Lung (tissue), 12 donors: ENCODE data around the gene DNAJB11. TPM values are rescaled to one million over a fixed set of nuclear protein-coding genes. Genes with fewer than 3 reads are reported as not detected.
A peak's percentile ranks its signal among the peaks of the same experiment; 100 is the strongest.

Experiments used
- ATAC-seq: fragments of 200-7000 bp; cut with Tn5 transposase; one replicate; pipeline ENCODE4 v1.9.1; 2020; ENCODE audit warnings: moderate number of reproducible peaks; ENCODE audit not compliant: insufficient read depth, low FRiP score
- DNase-seq, 3 donors: peaks; one replicate each; pipeline ENCODE4 v3.0.0-alpha.2; 2013 to 2017
- H3K27ac ChIP-seq, 2 donors: one replicate each; pipeline ENCODE4 v1.5.1; 2013; ENCODE audit warnings: mild to moderate bottlenecking in 2 of 2, moderate library complexity in 2 of 2, control low read depth in 1 of 2, inconsistent platforms in 1 of 2, low read depth in 1 of 2, low read length in 1 of 2
- H3K27me3 ChIP-seq, 3 donors: one replicate each; pipeline ENCODE4 v1.5.1; 2013; ENCODE audit warnings: low read length in 2 of 3; ENCODE audit not compliant: control insufficient read depth in 3 of 3, insufficient read depth in 3 of 3
- H3K36me3 ChIP-seq, 4 donors: one replicate each; pipeline ENCODE4 v1.5.1; 2013; ENCODE audit warnings: low read length in 4 of 4, mild to moderate bottlenecking in 1 of 4, moderate library complexity in 1 of 4; ENCODE audit not compliant: control insufficient read depth in 4 of 4, insufficient read depth in 4 of 4
- H3K4me1 ChIP-seq, 5 donors: one replicate each; pipeline ENCODE4 v1.5.1; 2013; ENCODE audit warnings: low read length in 5 of 5, mild to moderate bottlenecking in 2 of 5, moderate library complexity in 1 of 5; ENCODE audit not compliant: control insufficient read depth in 5 of 5, insufficient read depth in 5 of 5
- H3K4me3 ChIP-seq: one replicate; pipeline ENCODE4 v1.5.1; 2013; ENCODE audit warnings: mild to moderate bottlenecking, control low read depth, moderate library complexity
- H3K9ac ChIP-seq, 2 donors: one replicate each; pipeline ENCODE4 v1.5.1; 2013; ENCODE audit warnings: low read length in 2 of 2, control low read depth in 1 of 2; ENCODE audit not compliant: insufficient read depth in 1 of 2
- H3K9me3 ChIP-seq, 4 donors: one replicate each; pipeline ENCODE4 v1.5.1; 2013; ENCODE audit warnings: low read length in 3 of 4, mild to moderate bottlenecking in 1 of 4, moderate library complexity in 1 of 4; ENCODE audit not compliant: control insufficient read depth in 4 of 4, insufficient read depth in 3 of 4
- CTCF ChIP-seq: IDR thresholded peaks from 2 replicates; pipeline ENCODE4 v1.5.1; 2012; ENCODE audit warnings: mild to moderate bottlenecking; ENCODE audit errors: control extremely low read depth, extremely low read depth
- WGBS, 2 donors: extraction: QIAGEN DNeasy Blood & Tissue Kit; methylation state at CpG; one replicate each; pipeline ENCODE4 v1.1.7; 2013; 5-methylcytosine and 5-hydroxymethylcytosine counted together
- polyA plus RNA-seq, 2 donors: library from polyadenylated mRNA; stranded (reverse); fragments of 200-250 nt; gene quantifications; one replicate each; pipeline ENCODE4 v1.2.1, GENCODE V29; 2013
- total RNA-seq, 2 donors: library from RNA; depleted of rRNA in 1 of 2; stranded (reverse); fragments of >200 nt in 1 of 2; gene quantifications; one replicate each; pipeline ENCODE4 v1.2.1, GENCODE V29; 2014 to 2021
- donor health status: control.
- donor health status: control.
- donor health status: Bipolar disorder and iron deficiency.
- donor health status: healthy.
- donor health status: DM: yes; HTN: yes; CAD: no.

DNAJB11 gene
- total and polyA plus RNA-seq, 4 donors: 46.1 to 109 (median 53.0) TPM

DNA sequence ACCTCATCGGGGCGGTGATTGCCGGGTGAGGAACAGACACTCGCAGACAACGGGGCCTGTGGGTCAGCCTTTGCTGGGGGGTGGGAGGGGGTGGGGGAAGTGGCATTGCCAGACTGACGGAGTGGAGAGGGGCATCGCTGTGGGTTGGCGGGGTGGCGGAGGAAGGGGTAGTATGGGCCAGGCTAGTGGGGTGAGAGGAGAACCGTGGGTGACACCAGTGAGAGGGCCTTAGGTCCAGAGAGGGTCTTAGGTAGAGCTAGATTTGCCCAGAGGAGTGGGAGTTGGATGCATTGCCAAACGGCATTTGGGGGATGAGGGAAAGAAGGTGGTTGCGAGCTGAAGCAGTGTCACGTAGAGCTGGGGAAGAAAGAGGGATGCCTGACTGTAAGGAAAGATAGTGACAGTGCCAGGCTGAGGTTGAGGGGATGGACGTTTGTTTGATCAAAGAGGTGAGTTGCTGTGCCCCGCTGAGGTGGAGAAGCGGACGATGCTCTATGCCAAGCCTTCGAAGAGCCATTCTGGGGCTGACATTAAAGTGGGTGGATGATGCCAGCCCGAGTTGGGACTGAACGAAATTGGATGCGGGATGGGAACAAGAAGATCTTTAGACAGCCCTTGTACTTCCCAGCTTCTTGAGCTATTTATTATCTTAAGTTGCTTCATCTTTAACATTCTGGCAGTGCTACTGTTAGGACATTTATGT, 572 bp downstream of the DNAJB11 start:
- WGBS, 2 donors: 9 to 10% methylated on average over 21 of the region's 21 CpGs
- Histone ChIP-seq H3K4me1 (peaks cover 4 to 26% (median 14%) of the 10 kb centered on the region in 5 donors), H3K27ac (peak overlapping the region; percentile 92 to 99)

DNA sequence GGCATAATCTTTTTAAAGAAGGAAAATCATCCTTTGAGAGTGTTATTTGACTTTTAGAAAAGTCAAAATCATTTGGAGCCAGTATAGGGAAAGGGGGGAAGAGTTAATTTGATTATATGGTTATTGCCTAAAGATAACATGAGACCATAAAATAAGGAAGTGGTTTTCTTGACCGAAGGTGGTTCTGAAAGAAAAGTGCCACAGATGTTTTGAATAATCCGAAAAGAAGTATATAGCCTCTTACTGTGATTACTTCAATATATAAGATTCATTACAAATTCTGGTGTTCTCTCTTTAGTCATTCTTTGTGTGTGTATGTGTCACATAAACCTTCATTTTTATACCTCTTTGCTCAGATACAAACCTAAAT, 1.1 kb downstream of the DNAJB11 start:
- Histone ChIP-seq H3K4me1 (peaks cover 4 to 21% (median 10%) of the 10 kb centered on the region in 5 donors), H3K9ac (peak overlapping the region in 1 of 2 donors; percentile 95), H3K27ac (no peak overlapping the region), H3K4me3 (no peak overlapping the region), H3K9me3 (no peaks in the 10 kb centered on the region), H3K27me3 (no peaks in the 10 kb centered on the region), H3K36me3 (peaks cover 7 to 19% (median 17%) of the 10 kb centered on the region in 4 donors)
- ATAC-seq: no peak
- DNase-seq: no peak
- no peak for TF ChIP-seq CTCF
- 30 to 51% methylated on average over 2 of the region's 2 CpGs for WGBS, 2 donors

More for the DNA sequence above, 572 bp downstream of the DNAJB11 start:
- no peak for TF ChIP-seq CTCF
- ATAC-seq: no peak
- H3K36me3 ChIP-seq: peaks cover 4 to 15% (median 14%) of the 10 kb centered on the region in 4 donors
- no peaks in the 10 kb centered on the region for H3K27me3 ChIP-seq
- H3K9ac ChIP-seq: peak overlapping the region; percentile 66 to 95
- no peaks in the 10 kb centered on the region for H3K9me3 ChIP-seq
- DNase-seq: no peak
- H3K4me3 ChIP-seq: peak overlapping the region; percentile 91

GRCh38 chr3:186577521-186577920, 7.0 kb downstream of the DNAJB11 start:
- H3K9me3 ChIP-seq: no peaks in the 10 kb centered on the region
- H3K4me1 ChIP-seq: no peaks in the 10 kb centered on the region
- 67 to 77% methylated on average over 2 of the region's 2 CpGs for WGBS, 2 donors
- H3K4me3 ChIP-seq: no peak overlapping the region
- TF ChIP-seq CTCF: no peak
- DNase-seq (no peak), ATAC-seq (no peak)
- no peaks in the 10 kb centered on the region for H3K27me3 ChIP-seq
- no peak overlapping the region for H3K27ac ChIP-seq
- H3K9ac ChIP-seq: no peak overlapping the region
- H3K36me3 ChIP-seq: peaks cover 11 to 39% (median 29%) of the 10 kb centered on the region in 4 donors
